Measurements from ENCODE around the gene DUSP28. TPM values are rescaled to one million over a fixed set of nuclear protein-coding genes. Genes with fewer than 3 reads are reported as not detected.

DUSP28 gene
- total and polyA plus RNA-seq, 2 of the 8 experiments (the other 6 are each of a cell fraction or from before 2014, with no cell fraction given), result 2.1 to 2.3 TPM

DNA sequence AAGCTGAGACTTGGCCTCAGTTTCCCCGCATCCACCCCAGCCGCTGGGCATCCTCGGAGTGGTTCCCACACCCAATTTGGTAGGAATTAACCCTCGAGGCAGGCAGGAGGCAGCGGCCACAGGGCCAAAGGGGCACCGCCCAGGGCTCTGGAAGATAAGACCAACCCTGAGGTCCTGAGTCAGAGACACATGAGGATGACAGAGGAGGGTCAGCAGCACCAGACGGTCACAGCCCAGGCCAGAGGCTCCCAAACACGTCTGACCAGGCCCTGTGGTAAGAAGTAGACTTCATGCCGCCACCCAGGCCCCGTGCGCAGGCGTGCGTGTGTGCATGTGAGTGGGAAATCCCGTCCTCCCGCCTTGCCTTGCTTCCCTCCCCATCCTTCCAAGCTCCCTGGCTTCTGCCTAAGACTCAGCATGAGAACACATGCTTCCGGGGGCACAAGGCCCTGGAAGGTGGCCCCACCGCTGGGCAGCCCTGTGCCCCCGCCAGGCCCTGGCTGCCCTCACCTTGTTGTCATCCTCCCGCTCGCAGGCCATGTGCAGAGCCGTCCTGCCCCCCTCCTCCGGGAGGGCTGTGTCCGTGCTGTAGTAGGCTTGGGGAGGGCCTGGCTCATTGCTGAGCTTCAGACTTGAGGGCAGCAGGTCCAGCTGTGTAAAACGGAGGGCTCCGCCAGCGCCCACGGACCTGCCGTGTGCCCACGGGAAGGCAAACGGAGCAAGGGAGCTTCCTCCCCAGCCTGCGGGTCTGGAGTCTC is 48.6 kb upstream of the DUSP28 start:
- FAIRE-seq (no peak), DNase-seq (ENCODE audit: low read depth in 1 of 2, low spot score in 2 of 2) (no peak)
- Histone ChIP-seq H3K9me3 (ENCODE audit: insufficient read depth in 2 of 2, low read depth in 1 of 2, low read length in 1 of 2) (no peaks in the 10 kb centered on the region), H3K79me2 (ENCODE audit: control insufficient read depth in 1 of 2, insufficient read depth in 2 of 2, low read length in 2 of 2) (no peaks in the 10 kb centered on the region), H3K23ac (ENCODE audit: insufficient read length) (no peak overlapping the region), H3K4me2 (ENCODE audit: insufficient read depth in 1 of 2, low read depth in 2 of 2, low read length in 2 of 2) (no peak overlapping the region), H2BK12ac (ENCODE audit: low read depth, low read length) (no peak overlapping the region), H3K4ac (replicated peaks; ENCODE audit: insufficient read length, low read depth, low read length) (no peak overlapping the region), H2BK120ac (replicated peaks; ENCODE audit: low read depth, low read length) (no peak overlapping the region), H3K27me3 (replicated peaks in 1 of 4; ENCODE audit: control insufficient read depth in 3 of 4, extremely low read depth in 1 of 4, insufficient read depth in 3 of 4, low read length in 3 of 4) (peaks cover 0 to 1% (median 0%) of the 10 kb centered on the region in 4 experiments; a peak in 3 of 7 replicates), H3K9ac (replicated peaks in 1 of 4; ENCODE audit: extremely low read depth in 1 of 4, low read depth in 3 of 4, low read length in 3 of 4) (no peak overlapping the region), H3K56ac (replicated peaks; ENCODE audit: insufficient read length, low read depth, low read length) (no peak overlapping the region), H2BK15ac (ENCODE audit: low read length) (no peak overlapping the region), H4K5ac (ENCODE audit: insufficient read length, low read depth, low read length) (no peak overlapping the region), H3K18ac (ENCODE audit: extremely low read depth, low read length) (no peak overlapping the region), H3K23me2 (ENCODE audit: low read depth, low read length) (peaks cover 6% of the 10 kb centered on the region; the same call in 1 of the 2 replicates), H2BK5ac (ENCODE audit: low read depth, low read length) (no peak overlapping the region), H3K4me3 (ENCODE audit: extremely low read depth in 1 of 4, insufficient read depth in 2 of 4, low read depth in 3 of 4, low read length in 4 of 4) (no peak overlapping the region), H2BK20ac (ENCODE audit: low read length) (no peak overlapping the region), H4K20me1 (replicated peaks in 1 of 2; ENCODE audit: control insufficient read depth in 1 of 2, insufficient read depth in 2 of 2, low read length in 2 of 2) (peaks cover 0 to 3% of the 10 kb centered on the region in 2 experiments), H3K79me1 (ENCODE audit: low read depth, low read length) (no peaks in the 10 kb centered on the region), H3K27ac (ENCODE audit: low read depth, low read length) (no peak overlapping the region), H3K4me1 (replicated peaks in 1 of 4; ENCODE audit: control insufficient read depth in 3 of 4, insufficient read depth in 4 of 4, low read length in 3 of 4) (no peaks in the 10 kb centered on the region), H2AK5ac (ENCODE audit: low read depth, low read length) (no peak overlapping the region), H3K36me3 (ENCODE audit: control insufficient read depth in 2 of 4, insufficient read depth in 4 of 4, low read length in 3 of 4) (no peaks in the 10 kb centered on the region), H4K91ac (replicated peaks; ENCODE audit: insufficient read length, low read length) (no peak overlapping the region), H3K14ac (ENCODE audit: insufficient read length) (no peak overlapping the region), H2AFZ (ENCODE audit: low read length) (no peak overlapping the region), H4K8ac (ENCODE audit: extremely low read depth, insufficient read depth, low read length) (peak overlapping the region; percentile 51)
- ChIA-PET POLR2A (ENCODE audit: partially characterized antibody) (no interaction called here), CTCF (ENCODE audit: partially characterized antibody) (interaction anchor here (1.5 kb wide), 1 partner anchor 10 kb away, joined by 3 read pairs; no protein-coding TSS in a partner anchor)
- 83% methylated on average over 22 of the region's 31 CpGs; no CpG with 5 or more reads in 1 of the 2 experiments for WGBS, 2 experiments (ENCODE audit: extremely low coverage in 1 of 2, insufficient coverage in 1 of 2, insufficient read length in 1 of 2, insufficient replicate concordance in 2 of 2, low coverage in 1 of 2, low lambda C conversion rate in 2 of 2, missing lambda C conversion rate in 1 of 2)
- TF ChIP-seq RFX5 (IDR thresholded peaks at IDR 0.05; ENCODE audit: borderline replicate concordance, low read depth, low read length) (no peak), JUN (IDR thresholded peaks at IDR 0.05; ENCODE audit: low read depth, low read length) (no peak), SP1 (IDR thresholded peaks at IDR 0.05; ENCODE audit: low read depth, low read length) (no peak), BACH1 (IDR thresholded peaks at IDR 0.05; ENCODE audit: low read length) (no peak), SRF (IDR thresholded peaks at IDR 0.05; ENCODE audit: low read depth, low read length) (no peak), PHF8 (conservative IDR thresholded peaks at IDR 0.05; ENCODE audit: low read depth, low read length) (no peak), SIN3A (conservative IDR thresholded peaks at IDR 0.05 in 1 of 2, IDR thresholded peaks at IDR 0.05 in 1 of 2; ENCODE audit: low read depth in 1 of 2, low read length in 2 of 2) (no peak), TAF7 (optimal IDR thresholded peaks at IDR 0.05; ENCODE audit: borderline replicate concordance, low read depth, low read length) (no peak), KDM1A (IDR thresholded peaks at IDR 0.05; ENCODE audit: borderline replicate concordance, low read length) (no peak), CHD1 (IDR thresholded peaks at IDR 0.05; ENCODE audit: low read depth, low read length) (no peak)
- TF ChIP-seq, protein P1, sequence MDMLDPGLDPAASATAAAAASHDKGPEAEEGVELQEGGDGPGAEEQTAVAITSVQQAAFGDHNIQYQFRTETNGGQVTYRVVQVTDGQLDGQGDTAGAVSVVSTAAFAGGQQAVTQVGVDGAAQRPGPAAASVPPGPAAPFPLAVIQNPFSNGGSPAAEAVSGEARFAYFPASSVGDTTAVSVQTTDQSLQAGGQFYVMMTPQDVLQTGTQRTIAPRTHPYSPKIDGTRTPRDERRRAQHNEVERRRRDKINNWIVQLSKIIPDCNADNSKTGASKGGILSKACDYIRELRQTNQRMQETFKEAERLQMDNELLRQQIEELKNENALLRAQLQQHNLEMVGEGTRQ (IDR thresholded peaks at IDR 0.05; ENCODE audit: low read length), result no peak

Data from H1 (cell line).